IPS-18c (cell line): ENCODE data around the gene OR51B4.
"Not testable (repeated sequence)": the region's sequence is repeated elsewhere in the genome, so short reads cannot be mapped to it uniquely, and the experiment has no call there.

Experiments used
- H3K4me3 ChIP-seq: 2 replicates; pipeline ENCODE4 v1.7.0; 2013; ENCODE audit warnings: low read depth, mild to moderate bottlenecking, low read length, moderate library complexity; ENCODE audit not compliant: insufficient read depth
- H3K9me3 ChIP-seq: one replicate; pipeline ENCODE4 v1.6.1; 2013; ENCODE audit warnings: mild to moderate bottlenecking, low read length, moderate library complexity; ENCODE audit not compliant: control insufficient read depth, insufficient read depth

OR51B4 gene

DNA sequence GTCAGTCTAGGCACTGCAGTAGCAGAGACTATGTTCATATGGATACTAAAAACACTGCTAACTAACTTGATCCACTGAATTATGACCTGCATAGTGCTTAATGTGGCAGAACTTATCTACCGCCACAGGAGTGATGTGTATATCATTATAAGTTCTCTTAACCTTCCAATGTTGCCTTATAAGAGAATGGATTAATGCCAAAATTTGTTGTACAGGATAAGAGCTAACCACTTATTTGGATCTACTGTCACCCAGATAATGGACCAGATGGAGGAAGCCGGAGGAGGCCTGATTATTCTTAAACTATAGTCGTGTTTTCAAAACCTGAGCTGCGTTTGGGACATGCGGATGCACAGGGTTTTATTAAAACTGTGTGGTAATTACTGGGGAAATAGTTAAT, 1.9 kb upstream of the OR51B4 start:
- Histone ChIP-seq H3K9me3 (no peaks in the 10 kb centered on the region), H3K4me3 (no peak overlapping the region)

- Histone ChIP-seq H3K9me3 (no peaks in the 10 kb centered on the region), H3K4me3 (no peak overlapping the region)
Measured at GRCh38 chr11:5300251-5300650, 1.5 kb downstream of the OR51B4 start.

DNA sequence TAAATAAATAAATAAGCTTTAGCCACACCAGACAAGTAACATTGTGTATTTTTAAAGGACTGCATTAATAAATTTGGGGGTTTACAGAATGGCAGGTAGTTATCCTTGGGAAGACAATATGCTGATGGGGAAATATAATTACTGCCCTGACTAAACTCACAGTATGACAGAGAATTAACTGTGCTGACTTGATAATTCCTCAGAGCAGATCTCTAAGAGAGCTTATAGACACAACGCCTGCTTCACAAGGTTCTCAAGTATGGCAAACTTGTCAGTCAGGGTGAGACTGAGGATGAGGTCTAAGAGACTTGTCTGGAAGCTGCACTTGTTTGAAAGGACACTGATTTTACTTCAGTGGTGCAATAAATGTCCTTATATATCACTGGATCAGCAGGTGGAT, 3.3 kb downstream of the OR51B4 start:
- H3K4me3 ChIP-seq = no peak overlapping the region

GRCh38 chr11:5297721-5298323, 3.9 kb downstream of the OR51B4 start:
- no peaks in the 10 kb centered on the region for H3K9me3 ChIP-seq
- H3K4me3 ChIP-seq = no peak overlapping the region

More for the DNA sequence above, 3.3 kb downstream of the OR51B4 start:
- H3K9me3 ChIP-seq = no peaks in the 10 kb centered on the region

DNA sequence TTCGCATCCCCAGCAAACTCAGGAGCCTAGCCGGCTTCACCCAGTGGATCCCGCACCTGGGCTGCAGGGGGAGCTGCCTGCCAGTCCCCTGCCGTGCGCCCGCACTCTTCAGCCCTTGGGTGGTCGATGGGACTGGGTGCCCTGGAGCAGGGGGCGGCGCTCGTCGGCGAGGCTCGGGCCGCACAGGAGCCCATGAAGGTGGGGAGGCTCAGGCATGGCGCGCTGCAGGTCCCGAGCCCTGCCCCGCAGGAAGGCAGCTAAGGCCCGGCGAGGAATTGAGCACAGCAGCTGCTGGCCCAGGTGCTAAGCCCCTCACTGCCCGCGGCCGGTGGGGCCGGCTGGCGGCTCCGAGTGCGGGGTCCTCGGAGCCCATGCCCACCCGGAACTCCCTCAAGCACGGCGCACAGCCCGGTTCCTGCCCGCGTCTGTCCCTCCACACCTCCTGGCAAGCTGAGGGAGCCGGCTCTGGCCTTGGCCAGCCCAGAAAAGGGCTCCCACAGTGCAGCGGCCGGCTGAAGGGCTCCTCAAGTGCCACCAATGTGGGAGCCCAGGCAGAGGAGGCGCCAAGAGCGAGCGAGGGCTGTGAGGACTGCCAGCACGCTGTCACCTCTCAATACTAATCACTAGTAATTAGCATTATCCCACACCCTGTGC, 7.3 kb downstream of the OR51B4 start:
- not testable (repeated sequence) for H3K9me3 ChIP-seq, H3K4me3 ChIP-seq

GRCh38 chr11:5293028-5293427, 8.7 kb downstream of the OR51B4 start:
- no peak overlapping the region for H3K4me3 ChIP-seq
- no peaks in the 10 kb centered on the region for H3K9me3 ChIP-seq

DNA sequence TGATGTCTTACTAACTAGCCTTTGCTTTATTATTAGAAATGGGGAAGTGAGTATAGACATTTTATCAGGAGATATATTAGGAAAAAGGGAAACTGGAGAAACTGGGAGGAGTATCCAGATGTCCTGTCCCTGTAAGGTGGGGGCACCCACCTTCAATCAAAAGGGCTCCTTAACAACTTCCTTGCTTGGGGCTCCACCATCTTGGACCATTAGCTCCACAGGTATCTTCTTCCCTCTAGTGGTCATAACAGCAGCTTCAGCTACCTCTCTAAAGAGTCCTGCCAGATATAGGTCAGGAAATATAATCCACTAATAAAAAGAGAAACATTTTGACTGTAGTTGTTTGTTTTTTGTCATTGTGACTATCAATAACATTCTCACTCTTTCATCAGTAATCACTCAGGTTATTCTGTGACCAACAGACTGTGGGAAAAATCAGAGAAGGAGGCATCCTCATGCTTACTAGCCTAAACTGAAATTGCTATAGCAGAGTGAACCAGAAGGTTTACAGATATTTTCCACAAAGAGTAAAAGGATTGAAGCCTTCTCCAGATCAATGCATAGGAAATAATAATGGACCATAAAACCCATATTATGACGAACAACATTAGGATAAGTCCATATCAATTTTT, 10.4 kb downstream of the OR51B4 start:
- Histone ChIP-seq H3K4me3 (no peak overlapping the region), H3K9me3 (no peaks in the 10 kb centered on the region)

DNA sequence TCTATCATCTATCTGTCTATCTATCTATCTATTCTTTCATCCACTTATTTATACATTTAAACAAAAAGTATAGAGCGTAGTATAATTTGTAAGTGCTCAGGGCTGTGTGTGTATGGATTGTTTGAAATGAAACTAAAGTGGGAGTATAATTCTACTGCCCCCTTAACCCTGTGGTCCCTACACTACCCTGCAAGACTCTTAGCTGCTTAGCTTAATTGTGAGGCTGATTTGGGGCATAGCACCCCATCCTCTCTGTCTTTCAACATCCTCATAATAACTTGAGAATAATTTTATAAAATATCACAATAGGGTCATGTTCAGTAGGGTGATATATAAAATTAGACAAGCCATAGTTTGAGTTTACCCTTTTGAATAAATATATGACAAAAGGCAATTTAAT, 11.6 kb downstream of the OR51B4 start:
- no peaks in the 10 kb centered on the region for H3K9me3 ChIP-seq
- H3K4me3 ChIP-seq = no peak overlapping the region

- H3K9me3 ChIP-seq = no peaks in the 10 kb centered on the region
- H3K4me3 ChIP-seq = no peak overlapping the region
Measured at GRCh38 chr11:5289696-5290095, 12.1 kb downstream of the OR51B4 start.

- no peaks in the 10 kb centered on the region for H3K9me3 ChIP-seq
- H3K4me3 ChIP-seq = no peak overlapping the region
Measured at GRCh38 chr11:5288906-5289550, 12.7 kb downstream of the OR51B4 start.

DNA sequence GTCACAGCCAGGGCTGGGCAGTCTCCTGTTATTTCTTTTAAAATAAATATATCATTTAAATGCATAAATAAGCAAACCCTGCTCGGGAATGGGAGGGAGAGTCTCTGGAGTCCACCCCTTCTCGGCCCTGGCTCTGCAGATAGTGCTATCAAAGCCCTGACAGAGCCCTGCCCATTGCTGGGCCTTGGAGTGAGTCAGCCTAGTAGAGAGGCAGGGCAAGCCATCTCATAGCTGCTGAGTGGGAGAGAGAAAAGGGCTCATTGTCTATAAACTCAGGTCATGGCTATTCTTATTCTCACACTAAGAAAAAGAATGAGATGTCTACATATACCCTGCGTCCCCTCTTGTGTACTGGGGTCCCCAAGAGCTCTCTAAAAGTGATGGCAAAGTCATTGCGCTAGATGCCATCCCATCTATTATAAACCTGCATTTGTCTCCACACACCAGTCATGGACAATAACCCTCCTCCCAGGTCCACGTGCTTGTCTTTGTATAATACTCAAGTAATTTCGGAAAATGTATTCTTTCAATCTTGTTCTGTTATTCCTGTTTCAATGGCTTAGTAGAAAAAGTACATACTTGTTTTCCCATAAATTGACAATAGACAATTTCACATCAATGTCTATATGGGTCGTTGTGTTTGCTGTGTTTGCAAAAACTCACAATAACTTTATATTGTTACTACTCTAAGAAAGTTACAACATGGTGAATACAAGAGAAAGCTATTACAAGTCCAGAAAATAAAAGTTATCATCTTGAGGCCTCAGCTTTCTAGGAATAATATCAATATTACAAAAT, 13.4 kb downstream of the OR51B4 start:
- Histone ChIP-seq H3K9me3 (no peaks in the 10 kb centered on the region), H3K4me3 (no peak overlapping the region)

- no peak overlapping the region for H3K4me3 ChIP-seq
- H3K9me3 ChIP-seq = no peaks in the 10 kb centered on the region
Measured at GRCh38 chr11:5286901-5287300, 14.8 kb downstream of the OR51B4 start.

- Histone ChIP-seq H3K4me3 (no peak overlapping the region), H3K9me3 (no peaks in the 10 kb centered on the region)
Measured at GRCh38 chr11:5286351-5286750, 15.4 kb downstream of the OR51B4 start.

DNA sequence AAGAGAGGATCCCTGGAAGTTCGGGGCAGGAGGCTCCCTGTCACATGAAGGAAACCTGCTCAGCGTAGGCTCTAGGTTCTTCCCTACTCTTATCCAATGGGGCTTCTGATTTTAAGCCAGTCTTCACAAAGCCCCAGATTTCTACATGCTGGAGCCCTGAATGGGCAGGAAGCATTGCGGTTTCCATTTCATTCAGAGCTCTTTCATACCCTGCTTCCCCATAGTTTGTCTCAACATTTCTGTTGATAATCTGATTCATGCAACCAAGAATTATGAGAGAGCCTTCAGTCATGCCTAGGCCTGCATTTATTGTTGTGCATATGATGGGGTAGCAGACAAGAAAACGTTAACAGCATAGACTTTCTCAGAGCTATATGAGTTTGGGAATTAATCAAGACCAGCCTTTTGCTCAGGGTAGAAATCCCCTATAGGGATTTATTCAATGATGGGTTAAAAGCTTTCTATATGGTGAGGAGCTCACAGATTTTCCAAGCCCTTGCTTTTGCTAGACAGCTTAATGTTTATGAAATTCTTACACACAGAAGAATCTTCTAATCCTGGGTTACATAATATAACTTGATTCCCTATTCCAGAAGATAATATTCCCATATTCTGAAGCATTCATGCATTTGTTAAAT, 15.9 kb downstream of the OR51B4 start:
- H3K4me3 ChIP-seq = no peak overlapping the region
- no peaks in the 10 kb centered on the region for H3K9me3 ChIP-seq

DNA sequence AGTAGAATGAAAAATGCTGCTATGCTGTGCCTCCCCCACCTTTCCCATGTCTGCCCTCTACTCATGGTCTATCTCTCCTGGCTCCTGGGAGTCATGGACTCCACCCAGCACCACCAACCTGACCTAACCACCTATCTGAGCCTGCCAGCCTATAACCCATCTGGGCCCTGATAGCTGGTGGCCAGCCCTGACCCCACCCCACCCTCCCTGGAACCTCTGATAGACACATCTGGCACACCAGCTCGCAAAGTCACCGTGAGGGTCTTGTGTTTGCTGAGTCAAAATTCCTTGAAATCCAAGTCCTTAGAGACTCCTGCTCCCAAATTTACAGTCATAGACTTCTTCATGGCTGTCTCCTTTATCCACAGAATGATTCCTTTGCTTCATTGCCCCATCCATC, 17.1 kb downstream of the OR51B4 start:
- H3K4me3 ChIP-seq = no peak overlapping the region
- no peaks in the 10 kb centered on the region for H3K9me3 ChIP-seq

- Histone ChIP-seq H3K4me3 (no peak overlapping the region), H3K9me3 (no peaks in the 10 kb centered on the region)
Measured at GRCh38 chr11:5283882-5284281, 17.9 kb downstream of the OR51B4 start.

- Histone ChIP-seq H3K9me3 (no peaks in the 10 kb centered on the region), H3K4me3 (no peak overlapping the region)
Measured at GRCh38 chr11:5283086-5283485, 18.7 kb downstream of the OR51B4 start.
